Neutrophil (primary cell): ENCODE results near the gene HOXD12.

Experiments used
- H3K27ac ChIP-seq: fragments of 200-600 bp; sonication (generic); 2 replicates; pipeline ENCODE4 v1.5.1; 2016; ENCODE audit warnings: mild to moderate bottlenecking, moderate library complexity
- H3K27me3 ChIP-seq: fragments of 200-600 bp; sonication (generic); 2 replicates; pipeline ENCODE4 v1.6.0; 2016; ENCODE audit warnings: mild to moderate bottlenecking
- H3K36me3 ChIP-seq: fragments of 200-600 bp; sonication (generic); 2 replicates; pipeline ENCODE4 v1.5.1; 2017
- H3K4me1 ChIP-seq, 2 experiments: fragments of 200-600 bp in 1 of 2; sonication (generic) in 1 of 2; 1 replicate in 1 of 2; 2 replicates in 1 of 2; pipeline versions ENCODE4 v1.5.1 to v1.6.1; 2013 to 2016; ENCODE audit warnings: low read depth in 1 of 2, low read length in 1 of 2, mild to moderate bottlenecking in 1 of 2, moderate library complexity in 1 of 2; ENCODE audit not compliant: control insufficient read depth in 1 of 2, insufficient read depth in 1 of 2
- H3K4me3 ChIP-seq, 2 experiments: fragments of 200-600 bp in 1 of 2; sonication (generic) in 1 of 2; 1 replicate in 1 of 2; 2 replicates in 1 of 2; pipeline ENCODE4 v1.5.1; 2013 to 2016; ENCODE audit warnings: low read depth in 1 of 2, low read length in 1 of 2, mild to moderate bottlenecking in 1 of 2, moderate library complexity in 1 of 2
- H3K9me3 ChIP-seq: fragments of 200-600 bp; sonication (generic); 2 replicates; pipeline ENCODE4 v1.5.1; 2016
- TF ChIP-seq, protein P1 (sequence below): fragments of 200-600 bp; sonication (generic); IDR thresholded peaks from 2 replicates; pipeline ENCODE4 v1.5.1; 2016; ENCODE audit warnings: antibody characterized with exemption

The HOXD12 gene

DNA sequence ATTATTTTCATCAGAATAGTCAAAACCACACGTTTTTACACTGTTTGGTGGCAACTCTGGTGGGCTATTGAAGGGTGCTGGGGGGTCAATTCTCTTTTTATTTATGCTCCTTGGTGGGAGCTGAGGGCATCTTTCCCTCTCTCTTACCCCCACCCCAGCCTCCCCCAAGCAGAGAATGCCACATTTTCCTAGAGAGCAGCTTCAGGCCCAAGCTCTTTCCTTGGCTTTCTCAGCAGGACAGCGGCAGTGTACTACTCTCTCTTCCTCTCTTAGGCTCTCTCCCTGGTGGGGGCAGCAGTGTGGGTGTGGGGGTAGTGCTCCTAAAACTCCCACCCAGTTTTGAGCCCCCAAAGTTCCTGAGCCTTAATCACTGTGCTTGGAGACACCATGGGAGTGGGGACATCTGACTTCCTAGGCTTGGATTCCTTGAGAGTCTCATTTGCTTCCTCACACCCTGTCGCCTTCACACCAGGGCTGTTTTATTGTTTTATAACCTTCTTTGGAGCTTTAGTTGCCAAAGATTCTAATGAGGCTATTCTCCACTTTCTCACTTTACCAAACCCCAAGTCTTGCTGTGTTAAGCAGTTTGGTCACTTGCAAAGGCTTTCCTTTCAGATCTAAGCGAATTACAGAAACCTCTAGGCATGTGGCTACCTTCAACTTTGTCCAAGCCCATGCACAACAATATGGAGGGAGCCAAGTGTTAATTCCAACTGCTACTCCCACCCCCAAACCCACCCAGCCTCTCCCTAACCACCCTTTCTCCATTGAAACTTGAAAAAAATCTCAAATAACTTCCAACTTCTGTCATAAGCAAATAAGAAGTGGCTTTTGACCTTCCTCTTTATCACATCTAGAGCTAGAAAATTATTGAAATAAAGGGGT is 45.7 kb downstream of the HOXD12 start:
- H3K27ac ChIP-seq, result no peak overlapping the region
- TF ChIP-seq, protein P1, sequence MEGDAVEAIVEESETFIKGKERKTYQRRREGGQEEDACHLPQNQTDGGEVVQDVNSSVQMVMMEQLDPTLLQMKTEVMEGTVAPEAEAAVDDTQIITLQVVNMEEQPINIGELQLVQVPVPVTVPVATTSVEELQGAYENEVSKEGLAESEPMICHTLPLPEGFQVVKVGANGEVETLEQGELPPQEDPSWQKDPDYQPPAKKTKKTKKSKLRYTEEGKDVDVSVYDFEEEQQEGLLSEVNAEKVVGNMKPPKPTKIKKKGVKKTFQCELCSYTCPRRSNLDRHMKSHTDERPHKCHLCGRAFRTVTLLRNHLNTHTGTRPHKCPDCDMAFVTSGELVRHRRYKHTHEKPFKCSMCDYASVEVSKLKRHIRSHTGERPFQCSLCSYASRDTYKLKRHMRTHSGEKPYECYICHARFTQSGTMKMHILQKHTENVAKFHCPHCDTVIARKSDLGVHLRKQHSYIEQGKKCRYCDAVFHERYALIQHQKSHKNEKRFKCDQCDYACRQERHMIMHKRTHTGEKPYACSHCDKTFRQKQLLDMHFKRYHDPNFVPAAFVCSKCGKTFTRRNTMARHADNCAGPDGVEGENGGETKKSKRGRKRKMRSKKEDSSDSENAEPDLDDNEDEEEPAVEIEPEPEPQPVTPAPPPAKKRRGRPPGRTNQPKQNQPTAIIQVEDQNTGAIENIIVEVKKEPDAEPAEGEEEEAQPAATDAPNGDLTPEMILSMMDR, result no peak
- peaks cover 100% of the 10 kb centered on the region for H3K27me3 ChIP-seq
- H3K4me3 ChIP-seq, result no peak overlapping the region
- H3K36me3 ChIP-seq, result no peaks in the 10 kb centered on the region
- peaks cover 0 to 6% of the 10 kb centered on the region in 2 experiments for H3K4me1 ChIP-seq
- H3K9me3 ChIP-seq, result no peaks in the 10 kb centered on the region

DNA sequence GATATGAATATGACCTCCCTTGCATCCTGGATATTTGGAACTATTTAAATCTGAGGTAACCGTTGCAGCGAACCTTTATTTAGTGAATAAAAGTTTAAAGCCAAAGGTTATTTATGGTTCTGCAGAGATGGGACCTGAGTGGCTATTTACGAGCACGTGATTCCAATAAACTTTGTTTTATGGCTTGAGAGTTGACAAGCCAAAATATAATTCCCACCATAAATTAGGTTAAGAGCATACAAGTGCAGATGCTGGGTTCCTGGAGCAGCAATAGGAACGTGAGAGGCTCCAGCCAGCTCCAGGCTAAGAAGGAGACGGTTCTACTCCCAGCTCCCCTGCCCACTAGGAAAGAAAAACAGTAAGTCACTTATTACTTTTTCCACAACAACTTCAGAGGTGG is 46.5 kb downstream of the HOXD12 start:
- Histone ChIP-seq H3K4me1 (no peaks in the 10 kb centered on the region), H3K4me3 (no peak overlapping the region), H3K27ac (no peak overlapping the region), H3K9me3 (no peaks in the 10 kb centered on the region), H3K36me3 (no peaks in the 10 kb centered on the region), H3K27me3 (peaks cover 100% of the 10 kb centered on the region)
- TF ChIP-seq, protein P1, result no peak

DNA sequence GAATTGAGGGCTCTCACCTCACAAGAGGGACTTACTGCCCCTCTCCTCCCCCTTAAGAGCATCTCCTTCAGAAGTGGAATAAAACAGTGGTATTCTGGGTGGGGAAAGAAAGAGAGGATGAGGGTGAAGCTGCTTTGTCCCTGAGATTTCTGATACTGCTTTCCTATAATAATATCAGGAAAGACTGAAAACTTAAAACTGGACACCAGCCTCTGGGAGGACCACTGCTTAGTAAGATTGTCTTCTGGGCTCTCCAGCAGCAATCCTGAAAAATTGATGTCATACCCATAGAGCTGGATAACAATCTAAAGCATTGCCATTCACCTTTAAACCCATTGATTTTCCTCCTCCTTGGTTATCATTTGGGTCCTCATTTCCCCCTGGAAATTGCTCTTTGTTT is 47.0 kb downstream of the HOXD12 start:
- Histone ChIP-seq H3K36me3 (no peaks in the 10 kb centered on the region), H3K4me3 (no peak overlapping the region), H3K4me1 (no peaks in the 10 kb centered on the region), H3K27ac (no peak overlapping the region), H3K27me3 (peaks cover 100% of the 10 kb centered on the region), H3K9me3 (no peaks in the 10 kb centered on the region)
- TF ChIP-seq, protein P1, result no peak

DNA sequence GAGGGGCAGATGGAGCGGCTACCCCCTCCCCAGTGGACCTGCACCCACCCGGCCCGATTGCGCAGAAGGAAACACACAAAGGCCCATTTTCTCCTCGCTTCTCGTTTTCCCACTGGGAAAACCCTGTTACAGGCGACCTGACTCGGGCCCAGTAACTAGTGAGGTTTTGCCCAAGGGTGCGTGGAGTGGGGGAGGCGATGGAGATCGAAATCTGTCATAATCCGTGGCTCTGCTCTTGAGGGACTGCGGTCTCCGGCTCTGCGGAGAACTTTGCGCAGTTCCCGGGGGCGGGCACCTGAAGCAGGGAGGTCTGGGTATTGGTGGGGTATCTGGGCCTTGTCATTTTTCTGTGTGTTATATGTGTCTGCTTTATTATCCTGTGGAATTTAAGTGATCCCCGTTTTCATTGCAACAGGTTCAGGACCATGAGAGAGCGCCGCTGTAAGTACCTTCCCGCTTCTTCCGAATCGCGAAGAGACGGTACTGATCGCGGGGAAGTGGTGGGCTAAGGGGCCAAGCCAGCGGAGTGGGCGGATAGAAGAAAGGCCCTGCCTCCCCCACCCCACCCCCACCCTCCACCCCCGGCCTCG is 47.7 kb downstream of the HOXD12 start:
- H3K4me3 ChIP-seq, result no peak overlapping the region
- H3K27me3 ChIP-seq, result peaks cover 100% of the 10 kb centered on the region
- H3K9me3 ChIP-seq, result no peaks in the 10 kb centered on the region
- no peaks in the 10 kb centered on the region for H3K4me1 ChIP-seq
- no peaks in the 10 kb centered on the region for H3K36me3 ChIP-seq
- TF ChIP-seq, protein P1, result no peak
- H3K27ac ChIP-seq, result no peak overlapping the region

DNA sequence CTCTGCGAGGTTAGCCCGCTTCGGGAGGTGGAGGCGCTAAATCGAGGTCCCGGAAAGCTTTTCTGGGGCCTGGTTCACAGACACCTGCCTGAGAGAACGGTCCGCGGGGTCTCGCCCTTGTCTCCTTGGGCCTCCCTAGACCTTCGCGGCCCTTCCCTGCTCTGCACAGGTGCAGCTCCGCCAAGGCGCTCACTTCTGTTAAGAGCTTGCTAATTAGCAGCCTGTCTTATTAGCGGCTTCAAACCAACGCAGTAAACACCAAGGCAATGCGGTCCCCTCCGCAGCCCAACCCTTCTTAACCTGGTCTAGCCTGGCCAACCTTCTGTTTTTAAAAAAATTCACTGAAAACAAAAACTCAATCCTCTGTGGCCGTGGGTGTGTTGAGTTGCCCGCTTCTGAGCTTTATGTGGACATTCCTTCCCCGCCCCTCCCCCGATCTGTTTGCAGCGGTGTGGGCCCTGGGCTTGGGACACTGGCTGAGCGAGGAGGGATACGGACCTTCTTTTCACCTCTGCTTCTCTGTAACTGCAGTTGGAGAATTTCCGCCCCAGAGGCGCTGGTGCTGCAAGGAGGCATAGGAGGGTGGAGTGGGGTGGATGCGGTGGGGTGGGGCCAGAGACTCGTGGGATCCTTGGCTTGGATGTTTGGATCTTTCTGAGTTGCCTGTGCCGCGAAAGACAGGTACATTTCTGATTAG is 48.4 kb downstream of the HOXD12 start:
- TF ChIP-seq, protein P1, result no peak
- Histone ChIP-seq H3K27ac (no peak overlapping the region), H3K9me3 (no peaks in the 10 kb centered on the region), H3K4me1 (no peaks in the 10 kb centered on the region), H3K4me3 (no peak overlapping the region), H3K27me3 (peaks cover 100% of the 10 kb centered on the region), H3K36me3 (no peaks in the 10 kb centered on the region)
